Endothelial cell of umbilical vein (primary cell): Measurements from ENCODE around the gene SYT14.

Experiments used
- CTCF ChIP-seq, 2 donors: IDR thresholded peaks; 1 replicate in 1 of 2; 2 replicates in 1 of 2; pipeline ENCODE4 v1.5.1; 2011; ENCODE audit warnings: low read length in 2 of 2, mild to moderate bottlenecking in 2 of 2, moderate library complexity in 2 of 2, control low read depth in 1 of 2, inconsistent platforms in 1 of 2, low read depth in 1 of 2; ENCODE audit not compliant: insufficient read depth in 1 of 2; ENCODE audit errors: extremely low read depth in 1 of 2
- EZH2 ChIP-seq: IDR thresholded peaks from 2 replicates; pipeline ENCODE4 v1.6.1; 2012; ENCODE audit warnings: borderline replicate concordance, low read depth, mild to moderate bottlenecking, moderate library complexity, low read length, inconsistent platforms; ENCODE audit not compliant: severe bottlenecking
- FOS ChIP-seq: IDR thresholded peaks from 2 replicates; pipeline ENCODE4 v1.6.1; 2011; ENCODE audit warnings: mild to moderate bottlenecking, low read length, moderate library complexity, borderline replicate concordance; ENCODE audit not compliant: insufficient read depth
- GATA2 ChIP-seq: IDR thresholded peaks from 2 replicates; pipeline ENCODE4 v1.7.0; 2011; ENCODE audit warnings: low read depth, mild to moderate bottlenecking, moderate library complexity, mixed read lengths, low read length; ENCODE audit not compliant: insufficient read length, insufficient read depth
- JUN ChIP-seq: IDR thresholded peaks from 2 replicates; pipeline ENCODE4 v1.6.1; 2011; ENCODE audit warnings: borderline replicate concordance, low read depth; ENCODE audit not compliant: insufficient read length, insufficient read depth
- MAX ChIP-seq: IDR thresholded peaks from 2 replicates; pipeline ENCODE4 v1.6.1; 2011; ENCODE audit not compliant: insufficient read depth, insufficient read length
- MYC ChIP-seq: IDR thresholded peaks from one replicate; pipeline ENCODE4 v1.6.1; 2011; ENCODE audit warnings: mild to moderate bottlenecking, low read depth, low read length
- POLR2A ChIP-seq: IDR thresholded peaks from 2 replicates; pipeline ENCODE4 v1.6.1; 2012; ENCODE audit warnings: low read depth, mild to moderate bottlenecking, control low read depth, low read length
- POLR2AphosphoS5 ChIP-seq: IDR thresholded peaks from 2 replicates; pipeline ENCODE4 v1.6.1; 2012; ENCODE audit warnings: low read depth, mild to moderate bottlenecking, control low read depth, low read length, moderate library complexity; ENCODE audit not compliant: insufficient read depth

- no peak for TF ChIP-seq GATA2
- TF ChIP-seq CTCF (IDR thresholded peaks at IDR 0.05; ENCODE audit: extremely low read depth in 1 of 2, insufficient read depth in 1 of 2, low read depth in 1 of 2, low read length in 2 of 2), result no peak
- TF ChIP-seq POLR2AphosphoS5, result no peak
- no peak for TF ChIP-seq MYC
- no peak for TF ChIP-seq FOS
- TF ChIP-seq POLR2A, result no peak
- TF ChIP-seq EZH2, result no peak
- no peak for TF ChIP-seq JUN
- no peak for TF ChIP-seq MAX
Measured at GRCh38 chr1:209985002-209985401, 47.0 kb downstream of the SYT14 start.
